Measurements from ENCODE around the gene SUPT20HL2. TPM values are rescaled to one million over a fixed set of nuclear protein-coding genes. Genes with fewer than 3 reads are reported as not detected.
A peak's percentile ranks its signal among the peaks of the same experiment; 100 is the strongest.

The SUPT20HL2 gene
- total RNA-seq, 1 donor from 2014 or later: not detected

DNA sequence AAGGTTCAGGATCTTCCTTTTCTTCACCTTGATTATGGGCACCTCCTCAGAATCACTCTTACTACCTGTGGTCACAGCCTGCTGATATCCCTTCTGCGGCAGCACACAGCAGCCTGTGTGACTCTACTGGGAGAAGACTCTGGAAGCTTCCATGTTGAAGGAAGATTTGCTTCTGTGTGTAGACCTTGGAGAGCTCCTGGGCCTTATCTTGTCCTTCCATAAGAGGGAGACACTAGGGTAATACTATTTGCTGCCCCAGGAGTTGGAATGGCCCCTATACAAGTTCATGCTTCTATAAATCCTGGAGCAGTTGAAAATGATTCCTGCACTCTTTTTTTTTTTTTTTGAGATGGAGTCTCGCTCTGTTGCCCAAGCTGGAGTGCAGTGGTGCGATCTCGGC lies 36.3 kb upstream of the SUPT20HL2 start:
- H3K4me3 Mint-ChIP-seq (ENCODE audit: unreplicated experiment): no peak overlapping the region
- H3K27me3 Mint-ChIP-seq (ENCODE audit: unreplicated experiment): no peaks in the 10 kb centered on the region
- H3K4me1 Mint-ChIP-seq (ENCODE audit: unreplicated experiment): no peaks in the 10 kb centered on the region
- no peaks in the 10 kb centered on the region for H3K36me3 Mint-ChIP-seq (ENCODE audit: unreplicated experiment)
- TF ChIP-seq, protein P1, sequence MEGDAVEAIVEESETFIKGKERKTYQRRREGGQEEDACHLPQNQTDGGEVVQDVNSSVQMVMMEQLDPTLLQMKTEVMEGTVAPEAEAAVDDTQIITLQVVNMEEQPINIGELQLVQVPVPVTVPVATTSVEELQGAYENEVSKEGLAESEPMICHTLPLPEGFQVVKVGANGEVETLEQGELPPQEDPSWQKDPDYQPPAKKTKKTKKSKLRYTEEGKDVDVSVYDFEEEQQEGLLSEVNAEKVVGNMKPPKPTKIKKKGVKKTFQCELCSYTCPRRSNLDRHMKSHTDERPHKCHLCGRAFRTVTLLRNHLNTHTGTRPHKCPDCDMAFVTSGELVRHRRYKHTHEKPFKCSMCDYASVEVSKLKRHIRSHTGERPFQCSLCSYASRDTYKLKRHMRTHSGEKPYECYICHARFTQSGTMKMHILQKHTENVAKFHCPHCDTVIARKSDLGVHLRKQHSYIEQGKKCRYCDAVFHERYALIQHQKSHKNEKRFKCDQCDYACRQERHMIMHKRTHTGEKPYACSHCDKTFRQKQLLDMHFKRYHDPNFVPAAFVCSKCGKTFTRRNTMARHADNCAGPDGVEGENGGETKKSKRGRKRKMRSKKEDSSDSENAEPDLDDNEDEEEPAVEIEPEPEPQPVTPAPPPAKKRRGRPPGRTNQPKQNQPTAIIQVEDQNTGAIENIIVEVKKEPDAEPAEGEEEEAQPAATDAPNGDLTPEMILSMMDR (IDR thresholded peaks at IDR 0.05): no peak
- H3K9me3 Mint-ChIP-seq (ENCODE audit: unreplicated experiment): no peaks in the 10 kb centered on the region
- H3K27ac Mint-ChIP-seq (ENCODE audit: unreplicated experiment): no peak overlapping the region
- no peak for DNase-seq (ENCODE audit: extremely low spot score, unreplicated experiment)

DNA sequence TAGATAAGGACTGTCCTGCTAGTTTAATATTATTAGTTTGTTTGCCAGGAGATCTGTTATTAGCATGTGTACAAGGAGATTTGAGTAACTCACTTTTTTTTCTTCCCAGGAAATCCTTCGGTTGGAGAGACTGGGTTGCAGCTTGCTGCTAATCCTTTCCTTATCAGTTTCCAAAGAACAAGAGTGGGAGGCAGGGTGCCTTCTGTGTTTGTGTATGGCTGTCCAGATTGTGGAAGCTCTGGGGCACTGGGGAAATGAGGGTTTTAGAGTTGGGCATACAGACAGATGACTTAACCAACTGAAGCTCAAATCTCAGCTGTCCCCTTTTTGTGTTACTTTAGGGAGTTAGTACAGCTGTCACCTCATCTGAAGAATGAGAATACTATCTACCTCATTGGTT lies 34.0 kb upstream of the SUPT20HL2 start:
- Mint-ChIP-seq H3K4me1 (ENCODE audit: unreplicated experiment) (no peaks in the 10 kb centered on the region), H3K4me3 (ENCODE audit: unreplicated experiment) (no peak overlapping the region), H3K27ac (ENCODE audit: unreplicated experiment) (no peak overlapping the region), H3K27me3 (ENCODE audit: unreplicated experiment) (no peaks in the 10 kb centered on the region), H3K36me3 (ENCODE audit: unreplicated experiment) (no peaks in the 10 kb centered on the region), H3K9me3 (ENCODE audit: unreplicated experiment) (no peaks in the 10 kb centered on the region)
- TF ChIP-seq, protein P1 (IDR thresholded peaks at IDR 0.05): no peak
- DNase-seq (ENCODE audit: extremely low spot score, unreplicated experiment): no peak

DNA sequence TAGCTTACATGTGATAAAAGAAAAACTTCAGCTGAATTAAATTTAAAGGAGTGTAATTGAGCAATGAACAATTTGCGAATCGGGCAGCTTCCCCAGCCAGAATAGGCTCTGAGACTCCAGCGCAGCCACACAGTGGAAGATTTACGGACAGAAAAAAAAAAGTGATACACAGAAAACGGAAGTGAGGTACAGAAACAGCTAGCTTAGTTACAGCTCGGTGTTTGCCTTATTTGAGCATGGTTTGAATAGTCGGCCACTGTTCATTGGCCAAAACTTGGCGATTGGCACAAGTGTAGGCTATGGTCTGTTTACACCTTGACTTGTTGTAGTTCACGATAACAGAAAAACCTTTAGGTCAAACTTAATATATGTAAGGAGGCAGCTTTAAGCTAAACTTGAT lies 29.9 kb upstream of the SUPT20HL2 start:
- H3K4me1 Mint-ChIP-seq (ENCODE audit: unreplicated experiment): peaks cover 12% of the 10 kb centered on the region
- no peaks in the 10 kb centered on the region for H3K9me3 Mint-ChIP-seq (ENCODE audit: unreplicated experiment)
- no peak overlapping the region for H3K4me3 Mint-ChIP-seq (ENCODE audit: unreplicated experiment)
- no peak for DNase-seq (ENCODE audit: extremely low spot score, unreplicated experiment)
- TF ChIP-seq, protein P1 (IDR thresholded peaks at IDR 0.05): no peak
- H3K36me3 Mint-ChIP-seq (ENCODE audit: unreplicated experiment): no peaks in the 10 kb centered on the region
- H3K27ac Mint-ChIP-seq (ENCODE audit: unreplicated experiment): no peak overlapping the region
- no peaks in the 10 kb centered on the region for H3K27me3 Mint-ChIP-seq (ENCODE audit: unreplicated experiment)

DNA sequence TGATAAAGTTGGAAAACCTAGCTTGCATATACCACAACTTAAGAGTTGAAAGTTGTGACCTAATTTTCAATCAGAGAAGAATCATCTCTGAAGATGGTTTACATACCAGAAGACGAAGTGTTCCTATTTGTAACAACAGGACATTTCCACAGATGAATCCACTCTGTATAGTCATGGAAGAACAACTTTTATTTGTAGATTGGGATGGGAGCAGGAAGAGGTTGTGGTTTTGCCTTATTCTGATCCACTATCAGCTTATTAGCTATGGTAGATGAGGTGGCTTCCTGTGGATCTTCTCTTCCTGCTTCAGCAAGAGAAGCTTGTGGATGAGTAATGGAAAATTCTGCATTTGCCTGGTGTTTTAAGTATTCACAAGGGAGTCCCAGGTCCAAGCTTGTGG lies 27.9 kb upstream of the SUPT20HL2 start:
- Mint-ChIP-seq H3K4me3 (ENCODE audit: unreplicated experiment) (no peak overlapping the region), H3K4me1 (ENCODE audit: unreplicated experiment) (peaks cover 12% of the 10 kb centered on the region), H3K27me3 (ENCODE audit: unreplicated experiment) (no peaks in the 10 kb centered on the region), H3K9me3 (ENCODE audit: unreplicated experiment) (no peaks in the 10 kb centered on the region), H3K27ac (ENCODE audit: unreplicated experiment) (peak overlapping the region; percentile 60), H3K36me3 (ENCODE audit: unreplicated experiment) (no peaks in the 10 kb centered on the region)
- TF ChIP-seq, protein P1 (IDR thresholded peaks at IDR 0.05): no peak
- no peak for DNase-seq (ENCODE audit: extremely low spot score, unreplicated experiment)

- Mint-ChIP-seq H3K36me3 (ENCODE audit: unreplicated experiment) (no peaks in the 10 kb centered on the region), H3K4me1 (ENCODE audit: unreplicated experiment) (peaks cover 16% of the 10 kb centered on the region), H3K9me3 (ENCODE audit: unreplicated experiment) (no peaks in the 10 kb centered on the region), H3K27me3 (ENCODE audit: unreplicated experiment) (no peaks in the 10 kb centered on the region), H3K4me3 (ENCODE audit: unreplicated experiment) (no peak overlapping the region), H3K27ac (ENCODE audit: unreplicated experiment) (no peak overlapping the region)
- TF ChIP-seq, protein P1 (IDR thresholded peaks at IDR 0.05): no peak
- DNase-seq (ENCODE audit: extremely low spot score, unreplicated experiment): no peak
Observed at GRCh38 chrX:24340501-24340900, 26.6 kb upstream of the SUPT20HL2 start.

Measured in osteocyte (in vitro differentiated cells).